Fibroblast of lung (primary cell): ENCODE data around the gene MYO18B. TPM values are rescaled to one million over a fixed set of nuclear protein-coding genes. Genes with fewer than 3 reads are reported as not detected.

ENCODE experiments used
- DNase-seq, 2 donors: peaks; one replicate each; pipeline versions ENCODE4 v3.0.0 to v3.0.0-alpha.2; 2010; ENCODE audit warnings: low read depth in 2 of 2
- H2AFZ ChIP-seq: 2 replicates; pipeline ENCODE4 v1.5.1; 2012; ENCODE audit warnings: low read length, control low read depth, inconsistent platforms
- H3K27ac ChIP-seq: 2 replicates; pipeline ENCODE4 v1.5.1; 2011; ENCODE audit warnings: low read length, control low read depth; ENCODE audit not compliant: insufficient read depth
- H3K27me3 ChIP-seq: 2 replicates; pipeline ENCODE4 v1.5.1; 2011; ENCODE audit warnings: mild to moderate bottlenecking, low read length; ENCODE audit not compliant: control insufficient read depth, insufficient read depth
- H3K36me3 ChIP-seq: 2 replicates; pipeline ENCODE4 v1.5.1; 2011; ENCODE audit warnings: low read length; ENCODE audit not compliant: control insufficient read depth, insufficient read depth
- H3K4me1 ChIP-seq: 2 replicates; pipeline ENCODE4 v1.5.1; 2011; ENCODE audit warnings: low read length; ENCODE audit not compliant: control insufficient read depth, insufficient read depth; ENCODE audit errors: extremely low read depth
- H3K4me2 ChIP-seq: 2 replicates; pipeline ENCODE4 v1.5.1; 2011; ENCODE audit warnings: low read length, control low read depth; ENCODE audit not compliant: insufficient read depth; ENCODE audit errors: extremely low read depth
- H3K4me3 ChIP-seq, 4 experiments: fragments of 200-600 bp in 1 of 4; sonication (generic) in 1 of 4; replicated peaks in 1 of 4; 2 replicates each; pipeline ENCODE4 v1.5.1; 2011 to 2016; ENCODE audit warnings: low read length in 4 of 4, low read depth in 3 of 4, mild to moderate bottlenecking in 3 of 4, control low read depth in 2 of 4, inconsistent platforms in 1 of 4, mixed read lengths in 1 of 4; ENCODE audit not compliant: insufficient read depth in 1 of 4; ENCODE audit errors: control extremely low read depth in 1 of 4
- H3K79me2 ChIP-seq: 2 replicates; pipeline ENCODE4 v1.5.1; 2012; ENCODE audit warnings: mild to moderate bottlenecking, low read length, inconsistent platforms; ENCODE audit not compliant: control insufficient read depth, insufficient read depth
- H3K9ac ChIP-seq: 2 replicates; pipeline ENCODE4 v1.5.1; 2011; ENCODE audit warnings: mild to moderate bottlenecking, low read length, control low read depth; ENCODE audit not compliant: insufficient read depth
- H3K9me3 ChIP-seq: 2 replicates; pipeline ENCODE4 v1.5.1; 2012; ENCODE audit warnings: low read depth, low read length; ENCODE audit not compliant: control insufficient read depth, insufficient read depth
- H4K20me1 ChIP-seq: 2 replicates; pipeline ENCODE4 v1.5.1; 2011; ENCODE audit warnings: low read length; ENCODE audit not compliant: control insufficient read depth, insufficient read depth; ENCODE audit errors: extremely low read depth
- EZH2 ChIP-seq: IDR thresholded peaks from 2 replicates; pipeline ENCODE4 v1.5.1; 2012; ENCODE audit warnings: low read length, control low read depth, mild to moderate bottlenecking; ENCODE audit errors: missing control alignments
- polyA plus RNA-seq, 2 donors: library from polyadenylated mRNA; depleted of rRNA in 1 of 2; stranded (reverse) in 1 of 2; unstranded in 1 of 2; fragments of >200 nt; gene quantifications; 2 replicates each; pipeline ENCODE4 v1.2.1, GENCODE V29; 2011 to 2012; ENCODE audit warnings: missing spikeins in 1 of 2
- total RNA-seq: library from RNA; depleted of rRNA; stranded (reverse); fragments of >200 nt; gene quantifications from 2 replicates; pipeline ENCODE4 v1.2.1, GENCODE V29; 2014
- TF ChIP-seq, protein P1 (sequence below), 2 donors: IDR thresholded peaks in 1 of 2; conservative IDR thresholded peaks in 1 of 2; 1 replicate in 1 of 2; 2 replicates in 1 of 2; pipeline ENCODE4 v1.5.1; 2011 to 2012; ENCODE audit warnings: low read length in 2 of 2, control low read depth in 1 of 2, inconsistent platforms in 1 of 2, low read depth in 1 of 2, mild to moderate bottlenecking in 1 of 2

Gene MYO18B
- total and polyA plus RNA-seq, 2 donors (not counting 1 experiment from before 2014, with no cell fraction given), result 0.17 TPM; not detected in 1

DNA sequence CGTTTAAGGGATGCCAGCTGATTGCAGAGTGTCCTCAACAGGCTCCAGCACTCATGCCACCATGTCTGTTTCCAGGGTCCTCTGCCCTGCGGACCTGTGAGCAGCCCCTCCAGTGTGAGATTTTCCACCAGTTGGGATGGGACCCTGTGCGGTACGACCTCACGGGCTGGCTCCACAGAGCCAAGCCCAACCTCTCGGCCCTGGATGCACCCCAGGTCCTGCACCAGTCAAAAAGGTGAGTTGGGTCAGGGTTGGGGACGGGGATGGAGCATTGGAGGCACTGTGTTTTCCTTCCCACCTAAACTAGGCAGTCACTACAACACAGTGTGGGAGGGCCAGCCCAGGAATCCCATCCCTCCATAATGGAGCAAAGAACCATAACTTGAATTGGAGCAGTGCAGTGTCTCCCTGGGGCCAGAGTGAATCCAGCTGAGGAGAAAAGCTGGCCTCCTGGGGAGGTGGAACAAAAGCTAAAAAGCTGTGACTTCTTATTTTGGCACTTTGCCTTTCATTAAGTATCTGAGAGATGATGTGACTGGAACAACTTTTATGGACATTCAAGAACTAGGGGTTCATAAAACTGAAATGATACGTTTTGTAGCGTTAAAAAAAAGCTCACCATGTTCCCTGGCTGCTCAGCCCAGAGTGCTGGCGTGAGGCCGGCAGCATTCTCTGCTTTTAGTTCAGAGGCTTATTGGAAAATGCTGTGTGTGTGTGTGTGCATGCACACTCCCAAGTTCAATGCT is 101.8 kb downstream of the MYO18B start:
- no peaks in the 10 kb centered on the region for H3K79me2 ChIP-seq
- no peaks in the 10 kb centered on the region for H3K27me3 ChIP-seq
- H3K36me3 ChIP-seq, result no peaks in the 10 kb centered on the region
- H3K9me3 ChIP-seq, result no peaks in the 10 kb centered on the region
- no peak overlapping the region for H3K4me2 ChIP-seq
- no peak overlapping the region for H3K4me3 ChIP-seq
- DNase-seq, result no peak
- H3K4me1 ChIP-seq, result no peaks in the 10 kb centered on the region
- no peaks in the 10 kb centered on the region for H4K20me1 ChIP-seq
- H3K9ac ChIP-seq, result no peak overlapping the region
- no peak for TF ChIP-seq EZH2
- TF ChIP-seq, protein P1, sequence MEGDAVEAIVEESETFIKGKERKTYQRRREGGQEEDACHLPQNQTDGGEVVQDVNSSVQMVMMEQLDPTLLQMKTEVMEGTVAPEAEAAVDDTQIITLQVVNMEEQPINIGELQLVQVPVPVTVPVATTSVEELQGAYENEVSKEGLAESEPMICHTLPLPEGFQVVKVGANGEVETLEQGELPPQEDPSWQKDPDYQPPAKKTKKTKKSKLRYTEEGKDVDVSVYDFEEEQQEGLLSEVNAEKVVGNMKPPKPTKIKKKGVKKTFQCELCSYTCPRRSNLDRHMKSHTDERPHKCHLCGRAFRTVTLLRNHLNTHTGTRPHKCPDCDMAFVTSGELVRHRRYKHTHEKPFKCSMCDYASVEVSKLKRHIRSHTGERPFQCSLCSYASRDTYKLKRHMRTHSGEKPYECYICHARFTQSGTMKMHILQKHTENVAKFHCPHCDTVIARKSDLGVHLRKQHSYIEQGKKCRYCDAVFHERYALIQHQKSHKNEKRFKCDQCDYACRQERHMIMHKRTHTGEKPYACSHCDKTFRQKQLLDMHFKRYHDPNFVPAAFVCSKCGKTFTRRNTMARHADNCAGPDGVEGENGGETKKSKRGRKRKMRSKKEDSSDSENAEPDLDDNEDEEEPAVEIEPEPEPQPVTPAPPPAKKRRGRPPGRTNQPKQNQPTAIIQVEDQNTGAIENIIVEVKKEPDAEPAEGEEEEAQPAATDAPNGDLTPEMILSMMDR (conservative IDR thresholded peaks at IDR 0.05 in 1 of 2, IDR thresholded peaks at IDR 0.05 in 1 of 2; ENCODE audit: low read depth in 1 of 2, low read length in 2 of 2), result no peak
- no peak overlapping the region for H2AFZ ChIP-seq
- H3K27ac ChIP-seq, result no peak overlapping the region

DNA sequence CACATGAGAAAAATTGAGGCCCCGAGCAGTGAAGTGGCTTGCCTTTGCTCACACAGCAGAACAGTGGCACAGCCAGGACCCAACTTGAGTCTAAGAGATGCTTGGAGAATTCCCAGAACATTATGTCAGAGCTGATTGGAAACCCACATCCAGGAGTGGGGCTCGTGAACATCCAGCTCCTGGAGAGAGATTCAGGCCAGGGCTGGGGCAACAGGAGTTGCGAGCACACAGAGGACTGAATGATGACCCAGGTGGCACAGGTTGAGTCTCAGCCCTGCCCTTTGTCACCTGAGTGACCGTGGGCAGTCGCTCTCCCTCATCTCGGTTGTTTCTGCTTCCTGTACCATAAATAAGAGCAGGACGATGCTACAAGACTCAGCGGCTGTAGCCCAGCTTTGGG is 102.6 kb downstream of the MYO18B start:
- Histone ChIP-seq H3K4me2 (no peak overlapping the region), H3K9me3 (no peaks in the 10 kb centered on the region), H3K27me3 (no peaks in the 10 kb centered on the region), H3K79me2 (no peaks in the 10 kb centered on the region), H3K36me3 (no peaks in the 10 kb centered on the region), H4K20me1 (no peaks in the 10 kb centered on the region), H3K27ac (no peak overlapping the region), H3K4me3 (no peak overlapping the region), H3K9ac (no peak overlapping the region), H3K4me1 (no peaks in the 10 kb centered on the region), H2AFZ (no peak overlapping the region)
- no peak for TF ChIP-seq EZH2
- TF ChIP-seq, protein P1 (conservative IDR thresholded peaks at IDR 0.05 in 1 of 2, IDR thresholded peaks at IDR 0.05 in 1 of 2; ENCODE audit: low read depth in 1 of 2, low read length in 2 of 2), result no peak
- no peak for DNase-seq

DNA sequence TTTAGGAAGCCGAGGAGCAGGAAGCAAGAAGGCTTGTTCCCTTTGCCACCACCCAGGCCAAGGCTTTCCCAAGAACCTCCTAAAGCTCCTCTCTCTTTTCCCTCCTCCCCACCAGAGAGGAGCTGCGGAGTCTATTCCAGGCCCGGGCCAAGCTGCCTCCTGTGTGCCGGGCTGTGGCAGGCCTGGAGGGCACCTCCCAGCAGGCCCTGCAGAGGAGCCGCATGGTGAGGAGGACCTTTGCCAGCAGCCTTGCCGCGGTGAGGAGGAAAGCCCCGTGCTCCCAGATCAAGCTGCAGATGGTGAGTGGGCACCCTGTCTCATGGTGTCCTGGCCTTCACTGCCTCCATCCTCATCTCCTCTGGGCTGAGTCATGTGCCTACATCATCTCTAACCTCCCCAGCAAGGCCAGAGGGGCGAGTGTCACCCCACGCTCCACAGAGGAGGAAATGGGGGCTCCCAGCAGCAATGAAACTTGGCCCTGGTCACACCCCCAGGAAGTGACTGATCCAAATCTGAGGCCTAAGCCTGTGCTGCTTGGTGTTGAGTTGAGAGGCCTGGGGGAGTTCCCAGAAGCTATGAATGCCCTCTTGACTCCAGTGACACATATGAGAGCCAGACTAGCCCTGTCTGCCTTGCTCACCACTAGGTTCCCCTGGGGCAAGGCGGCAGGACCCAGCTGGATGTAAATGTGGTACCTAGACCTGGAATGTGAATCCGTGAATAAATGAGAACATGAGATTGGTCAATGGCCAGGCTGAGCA is 104.2 kb downstream of the MYO18B start:
- Histone ChIP-seq H3K4me2 (no peak overlapping the region), H3K4me3 (no peak overlapping the region), H2AFZ (no peak overlapping the region), H3K9ac (no peak overlapping the region), H3K36me3 (no peaks in the 10 kb centered on the region), H3K27me3 (no peaks in the 10 kb centered on the region), H4K20me1 (no peaks in the 10 kb centered on the region), H3K79me2 (no peaks in the 10 kb centered on the region), H3K27ac (no peak overlapping the region), H3K4me1 (no peaks in the 10 kb centered on the region), H3K9me3 (no peaks in the 10 kb centered on the region)
- TF ChIP-seq, protein P1 (conservative IDR thresholded peaks at IDR 0.05 in 1 of 2, IDR thresholded peaks at IDR 0.05 in 1 of 2; ENCODE audit: low read depth in 1 of 2, low read length in 2 of 2), result no peak
- DNase-seq, result no peak
